NCI-H128 (cell line): ENCODE measurements around the gene PDGFA.
"Not testable (repeated sequence)": the region's sequence is repeated elsewhere in the genome, so short reads cannot be mapped to it uniquely, and the experiment has no call there.

Experiments
- DNase-seq: peaks from one replicate; lab custom pipeline; 2025; ENCODE audit not compliant: unreplicated experiment; lab: John Stamatoyannopoulos, UW

PDGFA gene

DNA sequence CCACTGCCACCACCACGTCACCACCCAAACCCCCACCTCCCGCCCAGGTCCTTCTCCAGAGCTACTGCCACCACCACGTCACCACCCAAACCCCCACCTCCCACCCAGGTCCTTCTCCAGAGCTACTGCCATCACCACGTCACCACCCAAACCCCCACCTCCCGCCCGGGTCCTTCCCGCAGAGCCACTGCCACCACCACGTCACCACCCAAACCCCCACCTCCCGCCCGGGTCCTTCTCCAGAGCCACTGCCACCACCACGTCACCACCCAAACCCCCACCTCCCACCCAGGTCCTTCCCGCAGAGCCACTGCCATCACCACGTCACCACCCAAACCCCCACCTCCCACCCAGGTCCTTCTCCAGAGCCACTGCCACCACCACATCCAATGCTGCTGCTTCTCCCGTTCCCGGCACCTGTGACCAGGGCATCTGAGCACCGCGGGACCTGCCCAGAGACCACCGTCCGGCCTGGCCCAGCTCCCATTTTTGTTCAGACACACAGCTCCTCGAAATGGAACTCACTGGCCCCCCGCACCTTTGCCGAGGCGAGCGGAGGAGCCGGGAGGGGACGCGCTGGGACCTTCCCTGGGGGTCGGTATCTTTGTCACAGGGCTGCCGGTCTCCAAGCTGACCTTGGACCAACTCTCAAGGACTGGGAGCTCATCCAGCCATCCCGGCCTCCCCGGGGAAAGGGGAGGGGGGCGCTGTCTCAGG, 32.7 kb upstream of the PDGFA start:
- DNase-seq, result not testable (repeated sequence)

DNA sequence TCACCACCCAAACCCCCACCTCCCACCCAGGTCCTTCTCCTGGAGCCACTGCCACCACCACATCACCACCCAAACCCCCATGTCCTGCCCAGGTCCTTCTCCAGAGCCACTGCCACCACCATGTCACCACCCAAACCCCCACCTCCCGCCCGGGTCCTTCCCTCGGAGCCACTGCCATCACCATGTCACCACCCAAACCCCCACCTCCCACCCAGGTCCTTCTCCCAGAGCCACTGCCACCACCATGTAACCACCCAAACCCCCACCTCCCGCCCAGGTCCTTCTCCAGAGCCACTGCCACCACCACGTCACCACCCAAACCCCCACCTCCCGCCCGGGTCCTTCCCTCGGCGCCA, 31.9 kb upstream of the PDGFA start:
- DNase-seq, result not testable (repeated sequence)

DNA sequence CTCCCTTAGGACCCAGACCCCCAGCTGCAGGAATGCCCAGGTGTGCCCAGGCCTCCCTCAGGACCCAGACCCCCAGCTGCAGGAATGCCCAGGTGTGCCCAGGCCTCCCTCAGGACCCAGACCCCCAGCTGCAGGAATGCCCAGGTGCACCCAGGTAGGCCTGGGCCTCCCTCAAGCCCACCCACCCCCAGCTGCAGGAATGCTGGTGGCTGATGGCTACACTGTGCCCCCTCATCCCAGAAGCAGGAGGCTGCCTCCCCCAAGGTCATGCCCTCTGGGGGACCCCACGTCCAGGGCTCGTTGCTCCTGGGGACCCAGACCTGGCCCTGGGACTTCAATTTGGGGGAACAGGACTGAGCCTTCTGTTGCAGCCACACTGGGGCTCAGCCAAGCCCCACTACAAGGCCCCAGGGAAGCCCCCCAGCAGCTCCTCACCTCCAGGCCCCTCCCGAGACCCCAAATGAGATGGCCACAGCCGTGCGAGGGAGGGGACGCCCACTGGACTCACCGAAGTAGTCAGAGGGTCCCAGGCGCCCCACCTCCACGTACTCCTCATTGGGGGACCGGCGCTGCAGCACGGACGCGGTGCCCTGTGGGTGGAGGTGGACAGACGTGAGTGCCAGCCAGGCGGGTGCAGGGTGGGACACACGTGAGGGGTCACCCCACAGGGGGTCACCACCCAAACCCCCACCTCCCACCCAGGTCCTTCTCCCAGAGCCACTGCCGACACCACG, 31.4 kb upstream of the PDGFA start:
- DNase-seq, result no peak

DNA sequence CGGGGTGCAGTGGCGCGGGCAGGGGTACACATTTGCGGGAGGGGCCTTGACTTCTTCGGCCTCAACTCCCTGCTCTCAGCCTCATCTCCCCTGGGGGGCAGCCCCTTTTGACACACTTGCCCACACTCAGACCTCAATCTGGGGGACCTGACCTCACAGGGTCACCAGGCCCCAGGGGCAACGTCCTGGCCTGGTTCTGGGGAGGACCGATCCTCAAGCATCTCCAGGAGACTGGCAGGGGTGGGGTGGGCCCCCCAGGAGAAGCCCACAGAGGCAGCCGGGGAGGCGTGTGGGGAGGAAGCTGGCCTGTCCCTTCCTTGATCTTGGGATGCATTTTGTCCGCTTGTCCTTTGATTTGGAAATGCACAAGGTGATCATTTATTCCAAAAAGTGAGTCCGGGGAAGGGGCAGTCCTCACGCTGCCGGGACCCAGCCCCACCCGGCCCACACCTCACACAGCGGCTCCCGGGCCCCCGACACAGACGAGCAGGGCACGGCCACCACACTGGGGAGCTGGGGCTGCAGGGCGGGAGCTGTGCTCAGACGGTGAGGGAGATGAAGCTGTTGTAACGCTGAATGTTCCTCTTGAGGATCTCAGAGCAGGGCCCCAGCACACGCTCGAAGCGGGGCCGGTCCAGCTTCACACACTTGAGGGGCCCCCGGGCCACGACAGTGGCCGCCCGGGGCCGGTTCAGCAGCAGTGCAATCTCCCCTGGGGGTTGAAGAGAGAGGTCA, 30.4 kb upstream of the PDGFA start:
- DNase-seq, result no peak

DNA sequence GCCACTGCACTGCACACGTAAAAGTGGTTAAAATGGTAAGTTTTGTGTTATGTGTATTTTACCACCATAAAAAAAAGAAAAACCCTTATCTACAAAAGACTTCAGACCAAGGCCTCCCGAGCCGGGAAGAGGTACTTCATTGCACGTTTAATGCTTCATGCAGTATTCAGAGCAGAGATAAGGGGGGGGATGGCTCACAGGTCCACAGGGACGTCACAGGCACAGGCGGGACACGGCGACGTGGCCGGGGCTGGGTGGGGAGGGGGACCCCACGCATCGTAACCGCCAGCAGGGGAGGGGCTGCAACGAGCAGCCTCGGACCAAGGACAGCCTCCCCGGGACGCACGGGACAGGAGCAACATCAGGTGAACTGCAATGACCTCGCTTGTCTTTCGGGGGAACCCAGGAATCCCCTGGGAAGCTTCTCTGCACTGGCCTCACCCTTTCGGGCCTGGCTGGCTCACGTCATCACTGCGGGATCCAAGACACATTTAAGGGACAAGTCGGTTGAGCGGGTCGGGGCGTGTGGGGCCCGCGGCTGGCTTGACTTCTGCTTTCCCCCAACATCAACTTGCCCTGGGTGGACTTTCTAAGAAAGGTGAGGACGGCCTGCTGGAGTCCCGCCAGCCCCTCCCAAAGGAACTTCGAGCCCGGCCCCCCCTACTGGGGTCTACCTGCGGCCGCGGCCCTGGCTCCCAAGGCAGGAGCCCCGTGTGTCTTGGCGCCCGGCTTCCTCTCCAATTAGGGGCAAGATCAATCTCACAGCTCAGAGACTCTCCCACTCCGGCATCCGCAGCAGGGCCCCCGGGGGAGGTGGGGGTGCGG, 29.6 kb upstream of the PDGFA start:
- no peak for DNase-seq

DNA sequence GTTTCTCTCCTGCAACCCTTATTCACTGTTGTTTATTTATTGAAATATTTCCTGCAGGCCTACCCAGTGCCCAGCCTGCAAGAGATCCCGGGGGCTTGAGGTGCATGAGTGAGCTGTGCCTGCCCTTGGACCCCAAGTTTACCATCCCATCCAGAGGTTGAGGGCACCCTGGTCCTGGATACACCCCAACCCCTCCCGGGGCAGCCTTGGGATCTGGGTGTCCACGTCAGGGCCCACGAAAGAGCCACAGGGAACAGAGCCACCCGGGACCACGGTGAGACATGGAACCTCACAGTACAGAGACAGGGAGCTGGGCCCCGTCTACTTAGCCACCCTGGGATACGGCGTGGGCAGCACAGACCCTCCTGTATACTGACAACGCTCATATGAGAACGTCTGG, 28.8 kb upstream of the PDGFA start:
- no peak for DNase-seq

DNA sequence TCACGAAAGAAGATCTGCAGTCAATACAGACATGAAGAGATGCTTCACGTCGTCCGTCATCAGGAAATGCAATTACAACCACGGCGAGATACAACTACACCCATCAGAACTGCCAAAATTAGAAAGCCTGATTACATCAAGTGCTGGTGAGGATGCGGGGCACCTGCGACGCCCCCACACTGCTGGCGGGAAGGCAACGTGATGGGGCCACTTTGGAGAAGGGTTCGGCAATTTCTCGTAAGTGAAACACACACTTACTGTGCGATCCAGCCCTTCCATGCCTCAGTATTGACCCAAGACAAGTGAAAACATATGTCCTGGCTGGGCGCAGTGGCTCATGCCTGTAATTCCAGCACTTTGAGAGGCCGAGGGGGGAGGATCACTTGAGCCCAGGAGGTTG, 25.8 kb upstream of the PDGFA start:
- no peak for DNase-seq

DNA sequence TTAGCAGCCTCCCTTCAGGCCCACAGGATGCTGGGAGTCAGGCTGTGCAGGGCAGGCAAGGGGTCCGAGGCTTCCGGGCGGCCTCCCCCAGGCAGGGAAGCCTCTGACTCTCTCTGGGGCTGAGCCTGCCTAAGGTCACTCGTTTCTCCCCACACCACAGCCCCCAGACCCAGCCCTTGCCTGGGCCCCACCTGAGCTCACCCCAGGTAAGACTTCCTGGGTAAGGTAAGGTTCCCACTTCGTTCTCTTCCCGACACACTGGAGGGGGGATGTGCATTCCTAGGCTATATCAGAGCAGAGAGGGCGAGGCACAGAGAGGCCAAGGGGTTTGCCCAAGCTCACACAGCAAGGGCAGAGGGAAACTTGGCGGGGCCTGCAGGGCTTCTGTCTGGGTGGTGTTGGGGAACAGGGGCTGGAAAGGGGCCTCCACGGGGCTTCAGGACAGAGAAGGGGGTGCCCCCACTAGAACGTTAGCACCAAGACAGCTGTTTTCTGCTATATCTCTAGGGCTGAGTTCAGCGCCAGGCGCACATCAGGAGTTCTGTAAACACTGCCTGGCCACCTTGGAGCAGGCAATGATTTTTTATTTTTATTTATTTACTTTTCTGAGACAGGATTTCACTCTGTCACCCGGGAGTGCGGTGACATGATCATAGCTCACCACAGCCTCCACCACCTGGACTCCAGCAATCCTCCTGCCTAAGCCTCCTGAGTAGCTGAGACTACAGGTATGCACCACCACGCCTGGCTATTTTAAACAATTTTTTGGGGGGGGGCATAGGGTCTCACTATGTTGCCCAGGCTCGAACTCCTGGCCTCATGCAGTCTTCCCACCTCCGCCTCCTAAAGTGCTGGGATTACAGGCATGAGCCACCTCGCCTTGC, 24.9 kb upstream of the PDGFA start:
- DNase-seq, result no peak

DNA sequence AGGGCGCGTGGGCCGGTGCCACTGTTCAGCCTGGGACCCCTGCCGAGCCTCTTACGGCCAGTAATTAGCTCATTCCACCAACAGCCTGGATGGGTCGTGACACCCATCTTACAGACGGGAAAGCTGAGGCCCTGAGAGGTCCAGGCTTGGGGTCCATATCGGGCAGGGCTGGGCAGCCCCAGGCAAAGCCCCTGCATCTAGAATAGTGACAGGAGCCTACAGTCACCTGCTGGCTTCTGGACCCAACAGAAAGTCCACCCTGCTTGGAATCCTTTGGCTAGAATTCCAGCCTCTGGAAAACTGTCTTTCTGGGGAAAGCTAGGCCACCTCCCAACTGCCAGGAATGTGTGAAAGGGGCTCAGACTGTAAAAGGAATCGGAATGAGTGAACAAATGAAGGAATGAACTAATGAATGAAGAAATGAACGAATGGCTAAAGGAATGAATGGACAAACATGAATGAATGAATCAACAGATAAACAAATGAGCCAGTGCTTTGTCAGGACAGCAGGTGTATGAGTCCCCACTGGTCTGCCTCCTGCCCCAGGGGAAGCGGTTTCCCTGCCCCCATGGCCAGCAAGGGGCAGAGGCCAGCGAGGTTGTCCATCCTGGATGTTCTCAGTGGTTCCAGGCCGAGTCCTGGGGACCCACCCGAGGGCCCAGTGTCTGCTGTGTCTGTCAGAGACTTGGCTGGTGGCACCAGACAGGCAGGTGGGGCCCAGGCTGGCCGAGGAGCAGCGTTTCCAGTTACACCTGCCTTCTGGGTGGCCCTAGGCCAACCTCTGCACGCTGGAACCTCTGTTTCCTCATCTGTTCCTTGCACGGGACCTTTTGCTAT, 24.1 kb upstream of the PDGFA start:
- DNase-seq, result no peak

DNA sequence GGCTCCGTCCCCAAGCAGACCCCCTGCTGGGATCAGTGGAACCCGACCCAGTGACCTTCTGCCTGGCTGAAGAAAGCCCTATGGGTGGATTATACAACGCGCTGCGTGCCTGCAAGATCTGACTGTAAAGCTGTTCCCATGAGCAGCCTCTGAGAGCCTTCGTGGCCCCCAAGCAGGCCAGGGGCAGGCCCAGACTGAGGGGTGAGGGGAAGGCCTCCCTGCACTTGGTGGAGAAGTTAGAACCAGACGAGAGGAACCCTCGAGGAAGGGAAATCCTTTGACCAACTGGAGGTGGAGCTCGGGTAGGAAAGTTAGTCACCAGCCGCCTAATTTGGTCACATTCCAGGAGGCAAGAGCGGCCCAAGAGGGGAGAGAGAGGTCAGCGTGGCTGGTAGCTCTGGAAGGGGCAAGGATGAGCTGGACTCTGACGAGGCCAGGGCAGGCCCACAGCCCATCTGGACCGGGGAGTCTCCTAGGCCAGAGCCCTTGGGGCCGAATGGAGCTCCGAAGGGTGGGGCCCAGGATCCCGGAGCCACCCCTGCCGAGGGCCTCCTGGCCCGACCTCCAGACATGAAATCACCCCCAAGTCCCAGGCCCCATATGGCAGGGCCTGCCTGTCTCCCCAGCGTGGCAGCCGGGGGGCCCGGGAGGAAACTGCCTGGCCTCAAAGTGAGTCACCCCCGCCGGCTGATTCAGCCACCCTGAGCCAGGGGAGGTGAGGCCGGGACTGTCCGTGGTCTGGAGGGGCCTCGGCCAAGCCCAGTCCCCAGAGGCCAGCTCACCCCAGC, 23.3 kb upstream of the PDGFA start:
- no peak for DNase-seq

DNA sequence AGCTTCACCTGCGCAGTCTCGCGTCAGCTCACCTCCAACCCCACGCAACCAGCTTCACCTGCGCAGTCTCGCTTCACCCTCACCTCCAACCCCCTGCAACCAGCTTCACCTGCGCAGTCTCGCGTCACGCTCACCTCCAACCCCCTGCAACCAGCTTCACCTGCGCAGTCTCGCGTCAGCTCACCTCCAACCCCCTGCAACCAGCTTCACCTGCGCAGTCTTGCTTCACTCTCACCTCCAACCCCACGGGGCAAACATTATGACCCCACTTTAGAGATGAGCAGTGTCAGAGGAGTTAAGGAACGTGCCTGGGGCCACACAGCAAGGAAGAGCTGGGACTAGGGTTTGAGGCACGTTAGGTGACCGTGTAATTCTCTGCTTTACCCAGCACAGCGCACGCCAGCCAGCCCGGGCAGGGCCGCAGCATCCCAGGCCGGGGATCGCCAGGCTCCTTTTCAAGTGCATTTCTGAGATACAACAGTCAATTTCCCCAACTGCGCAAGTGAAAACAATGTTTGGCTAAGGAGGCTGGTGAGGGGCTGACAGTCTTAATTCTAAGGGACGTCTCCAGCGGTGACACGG, 22.6 kb upstream of the PDGFA start:
- DNase-seq, result no peak

DNA sequence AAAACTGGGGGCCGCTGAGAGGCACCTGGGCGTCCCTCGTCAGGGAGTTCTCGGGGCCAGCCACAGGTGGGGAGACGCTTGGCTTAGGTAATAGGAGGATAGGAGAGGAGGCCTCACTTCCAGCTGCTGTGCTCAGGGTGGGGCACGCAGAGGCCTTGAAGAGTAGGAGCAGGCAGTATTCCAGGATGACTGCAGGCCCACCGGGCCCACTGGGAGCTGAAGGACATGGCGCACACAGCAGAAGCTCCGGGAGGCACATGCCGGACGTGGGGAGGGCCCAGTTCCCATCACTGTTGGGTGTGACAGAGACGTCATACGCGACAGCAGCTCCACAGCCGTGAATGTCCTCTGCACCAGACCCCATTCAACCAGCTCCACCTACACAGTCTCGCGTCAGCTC, 22.0 kb upstream of the PDGFA start:
- no peak for DNase-seq

DNA sequence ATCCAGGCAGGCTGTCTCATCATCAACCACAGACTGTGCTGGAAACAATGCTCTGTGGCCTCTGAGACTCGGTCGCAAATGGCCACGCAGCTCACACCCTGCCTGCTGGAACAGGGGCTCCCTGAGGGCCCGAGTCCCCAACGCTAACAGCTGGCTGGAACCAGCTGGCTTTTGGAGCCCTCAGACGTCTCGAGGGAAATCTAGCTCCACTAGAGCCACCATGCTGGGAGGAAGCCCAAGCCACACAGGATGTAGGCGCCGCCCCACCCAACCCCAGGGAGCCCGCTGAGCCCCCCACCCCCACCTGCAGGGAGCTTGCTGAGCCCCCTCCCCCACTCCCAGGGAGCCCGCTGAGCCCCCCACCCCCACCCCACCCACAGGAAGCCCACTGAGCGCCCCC, 21.4 kb upstream of the PDGFA start:
- DNase-seq, result no peak

DNA sequence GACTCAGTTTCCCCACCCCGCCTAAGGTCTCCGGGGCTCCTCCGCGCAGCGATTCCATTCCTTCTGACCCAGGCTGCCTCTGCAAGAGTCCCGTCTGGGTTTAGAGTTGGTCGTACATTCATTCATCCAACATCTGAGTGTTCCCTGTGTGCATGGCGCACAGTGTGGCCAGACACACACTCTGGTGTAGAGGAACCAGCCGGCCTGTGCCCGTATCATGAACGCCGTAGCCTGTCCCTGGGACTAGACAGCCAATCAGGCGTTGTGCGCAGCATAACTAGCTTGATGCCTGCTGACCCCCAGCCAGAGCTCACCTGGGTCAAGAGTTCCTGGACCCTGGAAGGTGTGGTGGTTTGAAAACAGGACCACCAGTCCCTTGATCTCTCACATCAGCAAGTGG, 20.9 kb upstream of the PDGFA start:
- no peak for DNase-seq

DNA sequence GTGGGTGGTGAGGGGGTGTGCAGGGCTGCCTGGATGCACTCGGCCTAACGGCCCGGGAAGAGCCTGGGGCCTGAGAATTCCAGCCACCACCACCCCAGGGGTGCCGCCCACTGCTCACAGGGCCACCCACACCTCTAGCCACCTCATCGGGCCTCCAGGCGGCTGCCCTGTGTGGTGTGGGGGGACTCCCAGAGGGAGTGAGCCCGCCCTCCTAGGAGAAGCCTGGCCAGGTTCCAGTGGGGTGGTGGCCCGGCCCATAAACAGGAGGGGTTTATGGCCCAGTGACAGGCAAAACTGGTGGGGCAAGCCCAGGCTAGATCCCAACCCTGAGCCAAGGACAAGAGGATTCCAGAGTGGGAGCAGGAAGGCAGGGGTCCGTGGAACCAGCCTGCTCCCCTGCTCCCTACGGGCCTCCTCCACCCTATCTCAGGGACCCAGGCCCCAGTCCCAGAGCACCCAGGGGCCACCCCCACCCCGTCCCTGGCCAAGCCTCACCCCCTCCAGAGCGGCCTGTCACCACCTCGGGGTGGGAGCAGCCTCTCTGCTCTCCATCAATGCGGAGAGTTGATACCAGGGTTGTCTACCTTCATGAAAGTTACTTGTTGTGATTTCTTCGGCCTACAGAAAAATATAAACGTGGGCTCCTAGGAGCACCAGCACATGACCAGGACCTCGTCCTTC, 20.2 kb upstream of the PDGFA start:
- no peak for DNase-seq

DNA sequence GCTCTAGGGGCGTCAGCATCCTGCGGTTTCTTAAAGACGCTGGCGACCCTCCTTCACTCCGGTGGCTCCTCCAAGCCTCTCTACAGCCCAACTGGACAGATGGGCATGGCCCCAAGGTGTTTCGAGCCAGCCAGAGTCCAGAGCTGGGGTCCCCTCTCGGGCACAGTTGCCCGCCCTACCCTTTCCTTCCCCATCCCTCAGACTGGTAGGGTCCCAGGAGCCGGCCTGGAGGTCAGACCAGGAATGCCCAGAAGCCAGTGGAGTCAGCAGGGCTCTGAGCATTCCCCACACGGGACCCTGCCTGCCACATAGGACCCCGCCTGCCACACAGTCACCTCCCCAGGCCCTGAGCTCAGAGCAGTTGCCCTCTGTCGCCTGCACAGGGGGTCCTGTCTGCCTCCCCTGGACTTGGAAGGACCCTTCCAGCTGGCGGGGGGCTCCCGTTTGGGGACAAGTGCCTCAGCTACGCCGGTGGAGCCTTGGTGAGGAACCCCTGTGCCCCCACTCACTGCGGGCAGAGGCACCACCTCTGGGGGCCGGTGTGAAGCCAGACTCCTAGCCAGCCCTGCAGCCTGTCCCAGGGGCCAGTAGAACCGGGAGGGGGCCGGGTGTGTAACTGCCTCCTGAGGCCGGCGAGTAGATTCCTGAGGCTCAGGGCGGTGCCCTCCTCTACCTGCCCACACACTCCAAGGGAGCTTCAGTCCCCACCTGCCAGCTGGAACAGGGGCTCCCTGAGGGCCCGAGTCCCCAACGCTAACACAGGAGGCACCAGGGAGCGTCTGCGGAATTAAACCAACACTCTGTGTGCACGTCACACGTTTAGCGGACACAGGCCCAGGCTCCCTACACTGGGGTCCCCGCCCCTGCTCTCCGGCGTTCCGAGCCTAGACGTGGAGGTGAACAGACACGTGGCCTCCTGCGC, 19.4 kb upstream of the PDGFA start:
- no peak for DNase-seq
